ENCODE data around the gene FAM162A. TPM values are rescaled to one million over a fixed set of nuclear protein-coding genes. Genes with fewer than 3 reads are reported as not detected.

FAM162A gene
- total RNA-seq, 1 donor from 2014 or later, result 52.5 TPM

DNA sequence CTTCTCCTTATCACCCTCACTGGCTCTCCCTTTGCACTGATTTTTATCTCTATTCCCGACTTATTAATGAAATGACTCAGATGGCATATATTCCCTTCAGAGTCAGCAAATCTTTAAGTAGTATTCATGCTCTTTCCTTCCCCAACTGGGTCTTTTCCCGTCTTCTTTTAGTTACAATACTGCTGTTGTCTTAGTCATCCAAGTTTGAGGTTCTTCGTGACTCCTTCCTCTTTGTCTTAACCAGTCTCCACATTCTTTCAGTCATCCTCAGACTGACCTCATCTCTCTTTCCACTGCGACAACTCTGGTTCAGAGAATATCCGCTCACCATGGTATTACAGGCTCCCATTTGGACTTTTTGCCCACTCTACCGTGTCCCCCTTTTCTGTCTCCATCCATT lies 19.5 kb downstream of the FAM162A start:
- H3K9me3 Mint-ChIP-seq (ENCODE audit: low read depth), result no peaks in the 10 kb centered on the region
- H3K4me3 Mint-ChIP-seq (ENCODE audit: low read depth), result no peak overlapping the region
- no peak overlapping the region for H3K27ac Mint-ChIP-seq
- DNase-seq (ENCODE audit: low spot score, unreplicated experiment), result no peak
- no peaks in the 10 kb centered on the region for H3K4me1 Mint-ChIP-seq (ENCODE audit: low read depth)
- H3K27me3 Mint-ChIP-seq, result no peaks in the 10 kb centered on the region
- TF ChIP-seq, protein P1, sequence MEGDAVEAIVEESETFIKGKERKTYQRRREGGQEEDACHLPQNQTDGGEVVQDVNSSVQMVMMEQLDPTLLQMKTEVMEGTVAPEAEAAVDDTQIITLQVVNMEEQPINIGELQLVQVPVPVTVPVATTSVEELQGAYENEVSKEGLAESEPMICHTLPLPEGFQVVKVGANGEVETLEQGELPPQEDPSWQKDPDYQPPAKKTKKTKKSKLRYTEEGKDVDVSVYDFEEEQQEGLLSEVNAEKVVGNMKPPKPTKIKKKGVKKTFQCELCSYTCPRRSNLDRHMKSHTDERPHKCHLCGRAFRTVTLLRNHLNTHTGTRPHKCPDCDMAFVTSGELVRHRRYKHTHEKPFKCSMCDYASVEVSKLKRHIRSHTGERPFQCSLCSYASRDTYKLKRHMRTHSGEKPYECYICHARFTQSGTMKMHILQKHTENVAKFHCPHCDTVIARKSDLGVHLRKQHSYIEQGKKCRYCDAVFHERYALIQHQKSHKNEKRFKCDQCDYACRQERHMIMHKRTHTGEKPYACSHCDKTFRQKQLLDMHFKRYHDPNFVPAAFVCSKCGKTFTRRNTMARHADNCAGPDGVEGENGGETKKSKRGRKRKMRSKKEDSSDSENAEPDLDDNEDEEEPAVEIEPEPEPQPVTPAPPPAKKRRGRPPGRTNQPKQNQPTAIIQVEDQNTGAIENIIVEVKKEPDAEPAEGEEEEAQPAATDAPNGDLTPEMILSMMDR (IDR thresholded peaks at IDR 0.05; ENCODE audit: unreplicated experiment), result no peak
- H3K36me3 Mint-ChIP-seq (ENCODE audit: insufficient read depth), result peaks cover 7% of the 10 kb centered on the region

DNA sequence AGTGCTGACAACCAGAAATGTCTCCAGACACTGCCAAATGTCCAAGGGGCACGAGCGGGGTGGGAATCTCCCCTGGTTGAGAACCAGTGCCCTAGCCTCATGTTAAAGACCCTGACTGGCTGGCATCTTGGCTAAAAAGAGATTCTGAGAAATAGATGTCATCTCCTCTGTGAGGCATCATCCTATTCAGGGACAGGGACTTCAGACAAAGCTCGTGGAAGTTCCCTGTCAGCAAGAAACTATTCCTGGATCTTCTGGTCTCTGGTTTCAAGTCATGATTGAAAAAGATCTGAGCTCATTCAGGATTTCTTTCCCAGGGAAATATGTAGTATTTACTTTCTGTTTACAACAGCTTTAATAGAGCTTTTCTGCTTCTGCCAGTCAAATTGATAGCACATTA lies 21.0 kb downstream of the FAM162A start:
- Mint-ChIP-seq H3K36me3 (ENCODE audit: insufficient read depth) (peaks cover 9% of the 10 kb centered on the region), H3K27me3 (no peaks in the 10 kb centered on the region), H3K4me3 (ENCODE audit: low read depth) (no peak overlapping the region), H3K9me3 (ENCODE audit: low read depth) (no peaks in the 10 kb centered on the region), H3K27ac (no peak overlapping the region), H3K4me1 (ENCODE audit: low read depth) (no peaks in the 10 kb centered on the region)
- TF ChIP-seq, protein P1 (IDR thresholded peaks at IDR 0.05; ENCODE audit: unreplicated experiment), result no peak
- DNase-seq (ENCODE audit: low spot score, unreplicated experiment), result no peak

DNA sequence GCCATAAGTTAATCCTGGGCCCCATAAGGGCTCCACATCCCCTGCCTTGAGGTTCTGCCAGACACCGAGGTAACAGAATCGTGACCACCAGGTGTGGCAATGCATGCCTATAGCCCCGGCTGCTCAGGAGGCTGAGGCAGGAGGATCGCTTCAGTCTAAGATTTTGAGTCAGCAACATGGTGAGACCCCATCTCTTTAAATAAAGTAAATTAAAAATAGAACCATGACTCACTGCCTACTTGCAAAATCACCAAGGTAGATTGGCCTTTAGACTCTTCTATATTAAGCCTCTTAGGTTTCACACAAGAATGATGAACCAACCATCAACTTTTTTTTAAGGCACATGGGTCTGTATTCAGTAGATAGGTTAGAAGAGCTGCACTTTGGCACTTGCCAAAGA lies 22.2 kb downstream of the FAM162A start:
- no peaks in the 10 kb centered on the region for H3K4me1 Mint-ChIP-seq (ENCODE audit: low read depth)
- H3K36me3 Mint-ChIP-seq (ENCODE audit: insufficient read depth), result peaks cover 10% of the 10 kb centered on the region
- H3K27ac Mint-ChIP-seq, result no peak overlapping the region
- TF ChIP-seq, protein P1 (IDR thresholded peaks at IDR 0.05; ENCODE audit: unreplicated experiment), result no peak
- H3K4me3 Mint-ChIP-seq (ENCODE audit: low read depth), result no peak overlapping the region
- H3K9me3 Mint-ChIP-seq (ENCODE audit: low read depth), result no peaks in the 10 kb centered on the region
- no peaks in the 10 kb centered on the region for H3K27me3 Mint-ChIP-seq
- DNase-seq (ENCODE audit: low spot score, unreplicated experiment), result no peak

DNA sequence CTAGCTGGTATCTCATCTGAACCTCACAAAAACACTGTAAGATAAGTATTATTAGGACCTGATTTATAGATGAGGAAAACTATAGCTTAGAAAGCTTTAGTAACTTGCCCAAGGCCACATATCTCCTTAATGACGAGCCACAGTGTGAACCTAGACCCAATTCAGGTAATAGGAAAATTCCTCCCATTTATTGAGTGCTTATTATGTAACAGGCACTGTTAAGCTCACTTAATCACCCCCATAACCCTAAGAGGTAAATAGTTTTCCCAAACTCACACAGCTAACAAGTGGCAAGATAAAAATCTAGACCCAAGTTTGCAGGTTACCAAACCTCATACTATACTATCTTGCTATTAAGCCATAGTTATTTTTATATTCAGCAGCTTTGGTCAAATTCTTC lies 24.0 kb downstream of the FAM162A start:
- Mint-ChIP-seq H3K4me1 (ENCODE audit: low read depth) (no peaks in the 10 kb centered on the region), H3K36me3 (ENCODE audit: insufficient read depth) (peaks cover 12% of the 10 kb centered on the region), H3K27ac (no peak overlapping the region), H3K4me3 (ENCODE audit: low read depth) (no peak overlapping the region), H3K9me3 (ENCODE audit: low read depth) (no peaks in the 10 kb centered on the region), H3K27me3 (no peaks in the 10 kb centered on the region)
- DNase-seq (ENCODE audit: low spot score, unreplicated experiment), result no peak
- TF ChIP-seq, protein P1 (IDR thresholded peaks at IDR 0.05; ENCODE audit: unreplicated experiment), result no peak

DNA sequence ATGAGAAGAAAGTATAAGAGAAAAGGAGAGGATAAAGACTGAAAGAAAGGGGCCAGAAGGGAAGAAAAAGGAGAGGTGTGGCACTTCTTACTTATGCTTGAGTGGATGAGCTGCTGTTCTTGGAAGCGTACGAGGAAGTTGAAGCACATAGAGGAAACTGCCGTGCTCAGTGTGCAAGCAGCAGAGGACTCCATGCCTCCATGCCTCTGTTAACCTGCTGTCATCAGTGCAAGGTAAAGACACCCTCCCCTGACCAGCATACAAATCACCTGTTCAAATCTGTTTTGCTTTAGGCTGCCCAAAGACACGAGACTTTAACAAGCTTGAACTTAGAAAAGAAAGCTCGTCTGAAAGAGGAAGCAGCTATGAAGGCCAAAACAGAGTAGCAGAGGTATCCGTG lies 25.5 kb downstream of the FAM162A start:
- H3K27ac Mint-ChIP-seq, result no peak overlapping the region
- no peaks in the 10 kb centered on the region for H3K27me3 Mint-ChIP-seq
- H3K36me3 Mint-ChIP-seq (ENCODE audit: insufficient read depth), result peaks cover 13% of the 10 kb centered on the region
- H3K4me3 Mint-ChIP-seq (ENCODE audit: low read depth), result no peak overlapping the region
- no peaks in the 10 kb centered on the region for H3K9me3 Mint-ChIP-seq (ENCODE audit: low read depth)
- TF ChIP-seq, protein P1 (IDR thresholded peaks at IDR 0.05; ENCODE audit: unreplicated experiment), result no peak
- peaks cover 3% of the 10 kb centered on the region for H3K4me1 Mint-ChIP-seq (ENCODE audit: low read depth)
- DNase-seq (ENCODE audit: low spot score, unreplicated experiment), result no peak

All from progenitor cell of endocrine pancreas (in vitro differentiated cells).